Mesothelial cell of epicardium (in vitro differentiated cells): ENCODE results near the gene MTCP1. TPM values are rescaled to one million over a fixed set of nuclear protein-coding genes. Genes with fewer than 3 reads are reported as not detected.

ENCODE experiments used
- DNase-seq, 2 experiments: peaks; one replicate each; pipeline ENCODE4 v3.0.0; 2021; ENCODE audit warnings: low spot score in 2 of 2; ENCODE audit not compliant: unreplicated experiment in 2 of 2
- H3K27ac Mint-ChIP-seq: 2 replicates; pipeline ENCODE4 v1.8.0; 2021; ENCODE audit warnings: mixed read lengths
- H3K27me3 Mint-ChIP-seq: 2 replicates; pipeline ENCODE4 v1.8.0; 2021; ENCODE audit warnings: low read depth, mixed read lengths
- H3K36me3 Mint-ChIP-seq: 2 replicates; pipeline ENCODE4 v1.8.0; 2021; ENCODE audit warnings: mixed read lengths
- H3K4me1 Mint-ChIP-seq: 2 replicates; pipeline ENCODE4 v1.8.0; 2021; ENCODE audit warnings: mixed read lengths
- H3K4me3 Mint-ChIP-seq: 2 replicates; pipeline ENCODE4 v1.8.0; 2021; ENCODE audit warnings: mild to moderate bottlenecking, moderate library complexity, mixed read lengths
- H3K9me3 Mint-ChIP-seq: 2 replicates; pipeline ENCODE4 v1.8.0; 2021; ENCODE audit warnings: mixed read lengths
- CTCF ChIP-seq: fragments of 200-600 bp; sonication (generic); IDR thresholded peaks from one replicate; pipeline ENCODE4 v1.5.0; 2021; ENCODE audit warnings: antibody characterized with exemption; ENCODE audit not compliant: unreplicated experiment
- total RNA-seq: library from RNA; stranded (reverse); gene quantifications from 3 replicates; pipeline ENCODE4 v1.2.1, GENCODE V29; 2021

The MTCP1 gene
- total RNA-seq, 1 donor from 2014 or later, result 13.0 TPM

- no peaks in the 10 kb centered on the region for H3K27me3 Mint-ChIP-seq
- H3K36me3 Mint-ChIP-seq, result peaks cover 43% of the 10 kb centered on the region
- TF ChIP-seq CTCF, result no peak
- peaks cover 52% of the 10 kb centered on the region for H3K9me3 Mint-ChIP-seq
- H3K4me1 Mint-ChIP-seq, result no peaks in the 10 kb centered on the region
- H3K27ac Mint-ChIP-seq, result no peak overlapping the region
- no peak overlapping the region for H3K4me3 Mint-ChIP-seq
- DNase-seq, result no peak
These were observed 35.2 kb downstream of the MTCP1 start for GRCh38 chrX:155035688-155036087.

- DNase-seq, result no peak
- Mint-ChIP-seq H3K4me3 (no peak overlapping the region), H3K27me3 (no peaks in the 10 kb centered on the region), H3K4me1 (peaks cover 9% of the 10 kb centered on the region), H3K9me3 (peaks cover 24% of the 10 kb centered on the region), H3K36me3 (peaks cover 20% of the 10 kb centered on the region), H3K27ac (no peak overlapping the region)
- no peak for TF ChIP-seq CTCF
These were observed 39.3 kb downstream of the MTCP1 start for GRCh38 chrX:155031657-155032056.

- Mint-ChIP-seq H3K36me3 (peaks cover 1% of the 10 kb centered on the region), H3K27ac (peak overlapping the region; percentile 98), H3K4me3 (peak overlapping the region; percentile 24), H3K9me3 (no peaks in the 10 kb centered on the region), H3K27me3 (no peaks in the 10 kb centered on the region), H3K4me1 (peaks cover 9% of the 10 kb centered on the region)
- DNase-seq, result no peak
- no peak for TF ChIP-seq CTCF
These were observed 42.1 kb downstream of the MTCP1 start for GRCh38 chrX:155028877-155029291.

- DNase-seq, result no peak
- H3K27me3 Mint-ChIP-seq, result no peaks in the 10 kb centered on the region
- H3K27ac Mint-ChIP-seq, result peak overlapping the region; percentile 98
- peak overlapping the region; percentile 84 for H3K4me3 Mint-ChIP-seq
- H3K36me3 Mint-ChIP-seq, result peaks cover 1% of the 10 kb centered on the region
- no peaks in the 10 kb centered on the region for H3K9me3 Mint-ChIP-seq
- TF ChIP-seq CTCF, result no peak
- peaks cover 9% of the 10 kb centered on the region for H3K4me1 Mint-ChIP-seq
These were observed 42.8 kb downstream of the MTCP1 start for GRCh38 chrX:155028129-155028528.

- Mint-ChIP-seq H3K27ac (peak overlapping the region; percentile 98), H3K36me3 (peaks cover 1% of the 10 kb centered on the region), H3K4me3 (peak overlapping the region; percentile 84), H3K9me3 (no peaks in the 10 kb centered on the region), H3K27me3 (no peaks in the 10 kb centered on the region), H3K4me1 (peaks cover 9% of the 10 kb centered on the region)
- DNase-seq, result no peak
- no peak for TF ChIP-seq CTCF
These were observed 43.3 kb downstream of the MTCP1 start for GRCh38 chrX:155027509-155028066.
